HG02885 (cell line): ENCODE data around the gene SUMO2.
"Not testable (repeated sequence)": the region's sequence is repeated elsewhere in the genome, so short reads cannot be mapped to it uniquely, and the experiment has no call there.

ENCODE experiments used
- ATAC-seq: cut with Tn5 transposase; IDR thresholded peaks from one replicate; pipeline ENCODE4 v1.9.1; 2021; ENCODE audit warnings: mild to moderate bottlenecking; ENCODE audit not compliant: unreplicated experiment, poor library complexity

Gene SUMO2

DNA sequence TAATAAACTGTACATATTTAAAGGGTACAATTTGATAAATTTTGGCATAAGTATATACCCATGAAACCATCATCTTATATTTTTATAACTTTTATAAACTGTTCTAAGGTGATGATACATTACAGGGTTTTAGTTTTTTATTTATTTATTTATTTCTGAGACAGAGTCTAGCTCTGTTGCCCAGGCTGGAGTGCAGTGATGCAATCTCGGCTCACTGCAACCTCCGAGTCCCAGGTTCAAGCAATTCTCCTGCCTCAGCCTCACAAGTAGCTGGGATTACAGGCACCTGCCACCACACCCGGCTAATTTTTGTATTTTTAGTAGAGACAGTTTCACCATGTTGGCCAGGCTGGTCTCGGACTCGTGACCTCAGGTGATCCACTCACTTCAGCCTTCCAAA, 54.8 kb downstream of the SUMO2 start:
- ATAC-seq = not testable (repeated sequence)

DNA sequence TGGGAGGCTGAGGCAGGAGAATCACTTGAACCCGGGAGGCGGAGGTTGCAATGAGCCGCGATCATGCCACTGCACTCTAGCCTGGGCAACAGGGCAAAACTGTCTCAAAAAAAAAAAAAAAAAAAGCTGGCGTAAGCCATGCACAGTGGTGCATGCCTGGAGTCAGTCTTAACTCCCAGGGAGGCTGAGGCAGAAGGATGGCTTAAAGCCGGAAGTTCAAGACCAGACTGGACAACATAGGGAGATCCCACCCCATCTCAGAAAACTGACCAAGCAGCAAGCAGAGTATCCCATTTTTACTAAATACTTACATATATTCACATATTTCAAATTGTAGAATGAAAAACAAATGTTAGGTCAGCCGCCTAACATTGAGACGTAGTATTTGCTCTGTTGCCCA, 55.8 kb downstream of the SUMO2 start:
- ATAC-seq = no peak

DNA sequence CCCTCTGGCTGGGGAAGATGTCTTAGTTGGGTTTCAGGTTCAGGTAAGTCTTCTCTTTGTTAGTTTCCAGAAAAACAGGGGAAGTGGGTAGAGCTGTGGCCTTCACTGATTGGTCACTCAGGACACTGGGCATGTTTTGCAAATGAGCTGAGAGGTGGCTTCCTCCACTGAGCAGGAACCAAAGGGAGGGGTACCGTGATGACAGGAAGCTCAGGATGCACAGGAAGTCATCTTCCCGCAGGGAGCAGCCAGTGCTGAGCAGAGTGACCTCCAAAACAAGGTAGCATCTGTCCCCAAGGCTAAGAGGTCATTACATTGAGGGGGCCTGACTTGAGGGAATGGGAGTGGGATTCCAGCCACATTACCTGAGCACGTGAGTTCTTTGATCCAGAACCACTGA, 56.8 kb downstream of the SUMO2 start:
- ATAC-seq = no peak

DNA sequence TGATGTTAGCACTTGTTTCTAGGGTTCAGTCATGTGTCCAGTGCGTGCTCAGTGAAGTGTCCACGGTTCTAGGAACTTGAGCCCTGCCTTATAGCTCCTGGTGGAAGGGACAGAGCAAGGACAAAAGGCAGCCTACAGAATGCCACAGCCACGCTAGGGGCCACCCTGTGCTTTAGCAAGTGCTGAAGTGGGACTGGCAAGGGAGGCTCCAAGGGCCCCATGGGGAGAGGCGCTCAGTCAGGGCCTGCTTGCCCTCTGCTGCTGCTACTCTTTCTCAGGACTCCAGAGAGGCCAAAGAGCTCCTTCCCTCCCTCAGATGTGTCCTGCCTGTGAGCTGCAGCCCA, 58.0 kb downstream of the SUMO2 start:
- ATAC-seq = no peak

DNA sequence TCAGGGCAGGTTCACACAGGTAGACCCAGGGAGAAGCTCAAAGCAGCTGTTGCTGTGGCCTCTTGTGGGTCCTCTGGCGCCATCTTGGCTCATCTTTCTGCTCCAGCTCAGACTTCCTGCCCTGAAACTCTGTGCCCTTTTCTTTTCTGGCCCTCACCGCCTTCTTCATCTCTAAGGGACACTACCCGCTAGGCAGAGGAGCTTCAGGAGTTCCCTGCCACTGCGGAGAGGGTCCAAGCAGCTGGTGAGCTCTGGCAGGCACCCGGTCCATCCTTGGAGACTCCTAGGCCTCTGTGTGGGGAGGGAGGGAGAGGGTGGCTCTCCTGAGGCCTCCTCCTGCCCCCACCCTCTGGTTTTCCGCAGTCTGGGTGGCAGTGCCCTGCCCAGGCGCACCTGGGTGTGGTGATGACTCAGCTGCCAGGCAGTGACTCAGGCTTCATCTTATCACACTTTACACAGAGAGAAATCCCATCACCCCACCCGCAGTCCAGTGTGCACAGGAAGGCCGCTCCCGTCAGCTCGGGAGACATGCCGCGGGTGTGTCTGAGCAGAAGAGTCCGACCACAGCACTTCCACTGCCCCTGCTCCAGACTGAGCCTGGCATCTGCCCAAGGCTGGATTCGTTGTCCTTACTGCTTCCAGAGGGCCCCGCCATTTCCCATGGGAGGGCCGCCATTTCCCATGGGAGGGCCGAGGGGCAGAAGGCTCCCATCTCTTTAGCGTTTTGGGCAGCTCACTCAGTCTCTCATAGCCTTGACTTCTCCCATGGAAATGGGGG, 58.5 kb downstream of the SUMO2 start:
- no peak for ATAC-seq

DNA sequence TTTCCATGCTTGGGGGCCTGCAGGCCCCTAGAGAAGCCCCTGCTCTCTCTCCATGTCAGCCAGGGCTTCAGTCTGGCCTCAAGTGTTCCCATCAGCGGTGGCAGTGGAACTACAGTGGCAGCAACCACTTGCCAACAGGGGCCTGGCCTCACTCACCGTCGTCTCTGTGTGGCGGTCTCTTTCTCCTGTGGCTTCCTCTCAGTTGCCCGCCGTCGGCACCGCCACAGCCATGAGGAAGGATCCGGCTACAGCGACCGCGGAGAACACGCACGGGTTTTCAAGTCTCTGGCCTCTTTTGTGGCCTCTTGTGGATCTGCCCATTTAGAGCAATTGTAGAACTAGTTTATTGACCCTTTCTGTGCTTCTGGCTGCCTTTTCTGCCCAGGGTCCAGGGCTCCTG, 64.5 kb downstream of the SUMO2 start:
- no peak for ATAC-seq

DNA sequence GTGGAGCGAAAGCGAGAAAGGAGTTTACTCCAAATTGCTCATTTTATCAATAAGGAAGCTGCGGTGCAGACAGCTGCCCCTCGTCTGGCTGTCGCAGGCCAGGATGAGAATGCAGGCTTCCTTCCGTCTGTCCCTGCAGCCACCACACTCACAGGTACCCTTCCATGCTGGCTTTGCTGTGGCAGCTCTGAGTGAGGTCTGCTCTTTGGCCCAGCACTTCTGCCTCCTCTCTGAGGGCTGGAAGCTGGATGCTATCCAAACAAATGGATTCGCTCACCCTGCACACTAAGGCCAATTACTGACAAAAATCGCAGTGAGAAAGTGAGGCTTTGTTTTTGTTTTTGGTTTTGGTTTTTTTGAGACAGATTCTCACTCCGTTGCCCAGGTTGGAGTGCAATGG, 66.0 kb downstream of the SUMO2 start:
- no peak for ATAC-seq
